Prostate gland (tissue), 2 donors: ENCODE measurements around the gene PIMREG. TPM values are rescaled to one million over a fixed set of nuclear protein-coding genes. Genes with fewer than 3 reads are reported as not detected.

Experiments
- DNase-seq: peaks from one replicate; pipeline ENCODE4 v3.0.0-alpha.2; 2019; ENCODE audit warnings: low spot score
- H3K27ac ChIP-seq, 2 donors: fragments of 200-600 bp; sonication (generic); 2 replicates each; pipeline ENCODE4 v1.5.1; 2017 to 2019
- H3K27me3 ChIP-seq: fragments of 200-600 bp; sonication (generic); replicated peaks from 2 replicates; pipeline ENCODE4 v1.5.1; 2019; ENCODE audit not compliant: insufficient read depth
- H3K36me3 ChIP-seq, 2 donors: fragments of 200-600 bp; sonication (generic); 1 replicate in 1 of 2; 2 replicates in 1 of 2; pipeline versions ENCODE4 v1.5.1 to v1.8.1; 2017 to 2019
- H3K4me1 ChIP-seq: fragments of 200-600 bp; sonication (generic); replicated peaks from 2 replicates; pipeline ENCODE4 v1.5.1; 2019
- H3K4me3 ChIP-seq, 2 donors: fragments of 200-600 bp; sonication (generic); 2 replicates each; pipeline ENCODE4 v1.5.1; 2017 to 2019
- H3K9me3 ChIP-seq: fragments of 200-600 bp; sonication (generic); 2 replicates; pipeline ENCODE4 v1.5.1; 2017
- POLR2A ChIP-seq: fragments of 450-650 bp; IDR thresholded peaks from one replicate; pipeline ENCODE4 v1.6.1; 2016; ENCODE audit warnings: antibody characterized with exemption, mild to moderate bottlenecking
- POLR2AphosphoS5 ChIP-seq: sonication (generic); formaldehyde crosslinking; IDR thresholded peaks from one replicate; pipeline ENCODE4 v1.6.1; 2017; ENCODE audit warnings: antibody characterized with exemption
- whole genome bisulfite sequencing: methylation state at CpG from one replicate; pipeline ENCODE4 v1.1.5; 2018; 5-methylcytosine and 5-hydroxymethylcytosine counted together
- intact Hi-C: fragments of 100-400 bp; cut with DNase I; formaldehyde crosslinking; loops from one replicate; pipeline ENCODE4 v1.14.2; 2022
- total RNA-seq, 2 donors: library from RNA; depleted of rRNA; stranded (reverse); fragments of >200 nt; gene quantifications; one replicate each; pipeline ENCODE4 v1.1.0, GENCODE V29; 2016
- TF ChIP-seq, protein P1 (sequence below), 4 experiments: fragments of 200-600 bp in 2 of 4; fragments of 450-650 bp in 2 of 4; sonication (generic) in 2 of 4; IDR thresholded peaks; 1 replicate in 3 of 4; 2 replicates in 1 of 4; pipeline ENCODE4 v1.5.1; 2016 to 2019; ENCODE audit warnings: antibody characterized with exemption in 4 of 4, mild to moderate bottlenecking in 2 of 4, moderate library complexity in 2 of 4

The PIMREG gene, protein sequence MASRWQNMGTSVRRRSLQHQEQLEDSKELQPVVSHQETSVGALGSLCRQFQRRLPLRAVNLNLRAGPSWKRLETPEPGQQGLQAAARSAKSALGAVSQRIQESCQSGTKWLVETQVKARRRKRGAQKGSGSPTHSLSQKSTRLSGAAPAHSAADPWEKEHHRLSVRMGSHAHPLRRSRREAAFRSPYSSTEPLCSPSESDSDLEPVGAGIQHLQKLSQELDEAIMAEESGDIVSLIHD
- total RNA-seq: 1 to 10 TPM in 1 of 2 donors, under 1 TPM in 1; 0.45 to 4.9 TPM

GRCh38 chr17:6443692-6444570 lies at the start of gene PIMREG:
PIMREG (plus strand) TSS chr17:6444455; CDS start chr17:6445111, 656 bp downstream.
- peak; percentile 92 for DNase-seq
- intact Hi-C loops: no loop called here

GRCh38 chr17:6398955-6399354 lies 45.3 kb upstream of the PIMREG start:
- no peaks in the 10 kb centered on the region for H3K27me3 ChIP-seq
- intact Hi-C loops: no loop called here
- H3K4me3 ChIP-seq: no peak overlapping the region
- no peak for TF ChIP-seq POLR2AphosphoS5
- no peak for TF ChIP-seq POLR2A
- TF ChIP-seq, protein P1, sequence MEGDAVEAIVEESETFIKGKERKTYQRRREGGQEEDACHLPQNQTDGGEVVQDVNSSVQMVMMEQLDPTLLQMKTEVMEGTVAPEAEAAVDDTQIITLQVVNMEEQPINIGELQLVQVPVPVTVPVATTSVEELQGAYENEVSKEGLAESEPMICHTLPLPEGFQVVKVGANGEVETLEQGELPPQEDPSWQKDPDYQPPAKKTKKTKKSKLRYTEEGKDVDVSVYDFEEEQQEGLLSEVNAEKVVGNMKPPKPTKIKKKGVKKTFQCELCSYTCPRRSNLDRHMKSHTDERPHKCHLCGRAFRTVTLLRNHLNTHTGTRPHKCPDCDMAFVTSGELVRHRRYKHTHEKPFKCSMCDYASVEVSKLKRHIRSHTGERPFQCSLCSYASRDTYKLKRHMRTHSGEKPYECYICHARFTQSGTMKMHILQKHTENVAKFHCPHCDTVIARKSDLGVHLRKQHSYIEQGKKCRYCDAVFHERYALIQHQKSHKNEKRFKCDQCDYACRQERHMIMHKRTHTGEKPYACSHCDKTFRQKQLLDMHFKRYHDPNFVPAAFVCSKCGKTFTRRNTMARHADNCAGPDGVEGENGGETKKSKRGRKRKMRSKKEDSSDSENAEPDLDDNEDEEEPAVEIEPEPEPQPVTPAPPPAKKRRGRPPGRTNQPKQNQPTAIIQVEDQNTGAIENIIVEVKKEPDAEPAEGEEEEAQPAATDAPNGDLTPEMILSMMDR (IDR thresholded peaks at IDR 0.05): no peak
- H3K4me1 ChIP-seq: no peaks in the 10 kb centered on the region
- 90% methylated on average over 2 of the region's 2 CpGs for WGBS
- H3K36me3 ChIP-seq: no peaks in the 10 kb centered on the region
- H3K27ac ChIP-seq: no peak overlapping the region
- no peak for DNase-seq
- no peaks in the 10 kb centered on the region for H3K9me3 ChIP-seq

More at GRCh38 chr17:6443692-6444570, at the start of gene PIMREG:
- peak; percentile 21 for TF ChIP-seq POLR2AphosphoS5
- TF ChIP-seq POLR2A: no peak
- no peaks in the 10 kb centered on the region for H3K9me3 ChIP-seq
- H3K36me3 ChIP-seq: no peaks in the 10 kb centered on the region
- H3K27me3 ChIP-seq: no peaks in the 10 kb centered on the region
- peak within 1 kb of the TSS; percentile 43 to 46 for H3K4me3 ChIP-seq
- H3K27ac ChIP-seq: peak within 1 kb of the TSS in 1 of 2 donors; percentile 45
- no peaks in the 10 kb centered on the region for H3K4me1 ChIP-seq
- under 1% methylated on average over 57 of the region's 62 CpGs for WGBS

DNA sequence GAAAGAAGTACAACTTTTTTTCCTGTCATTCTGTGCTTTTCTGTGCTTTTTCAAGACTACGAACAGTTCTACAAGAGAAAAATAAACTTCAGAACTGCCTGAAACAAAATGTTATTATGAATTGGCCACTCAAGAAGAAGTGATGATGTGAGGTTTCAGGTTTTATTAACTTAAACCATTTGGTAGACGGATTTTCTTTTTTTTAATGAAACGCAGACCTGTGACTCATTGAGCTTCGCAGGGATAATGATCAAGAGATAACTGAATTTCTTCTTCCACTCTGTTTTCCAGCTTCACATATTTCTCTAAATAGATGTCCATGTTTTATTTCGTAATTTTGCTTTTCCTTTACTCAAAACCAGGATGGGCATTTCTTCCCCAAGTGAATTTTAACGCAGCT lies 42.0 kb upstream of the PIMREG start:
- Histone ChIP-seq H3K9me3 (no peaks in the 10 kb centered on the region), H3K27ac (no peak overlapping the region), H3K36me3 (no peaks in the 10 kb centered on the region), H3K27me3 (no peaks in the 10 kb centered on the region), H3K4me1 (no peaks in the 10 kb centered on the region), H3K4me3 (no peak overlapping the region)
- WGBS: 44% methylated on average over 6 of the region's 6 CpGs
- TF ChIP-seq, protein P1 (IDR thresholded peaks at IDR 0.05): no peak
- TF ChIP-seq POLR2AphosphoS5 (no peak), POLR2A (no peak)
- intact Hi-C loops: no loop called here
- no peak for DNase-seq

DNA sequence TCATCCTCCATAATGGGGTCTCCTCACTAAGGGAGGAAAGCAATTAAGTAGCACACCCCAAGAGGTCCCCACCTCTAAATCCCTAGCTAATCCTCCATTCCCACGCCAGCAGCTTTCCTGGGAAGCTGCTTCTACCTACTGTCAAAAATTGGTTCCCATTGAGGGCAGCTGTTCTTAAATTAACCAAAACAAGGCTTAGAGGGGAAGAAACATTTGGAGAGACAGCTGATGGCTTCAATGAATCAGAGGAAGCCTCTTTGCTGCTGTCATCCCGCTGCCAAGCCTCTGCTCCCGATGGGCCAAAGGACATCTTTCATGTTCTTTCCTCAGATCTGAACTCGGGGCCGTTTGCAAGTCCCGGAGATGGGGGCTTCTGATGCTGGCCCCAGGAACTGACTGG lies 36.0 kb upstream of the PIMREG start:
- Histone ChIP-seq H3K27ac (no peak overlapping the region), H3K27me3 (no peaks in the 10 kb centered on the region), H3K4me3 (no peak overlapping the region), H3K9me3 (no peaks in the 10 kb centered on the region), H3K36me3 (no peaks in the 10 kb centered on the region), H3K4me1 (no peaks in the 10 kb centered on the region)
- WGBS: 80% methylated on average over 6 of the region's 6 CpGs
- intact Hi-C loops: no loop called here
- DNase-seq: no peak
- no peak for TF ChIP-seq POLR2A
- TF ChIP-seq POLR2AphosphoS5: no peak
- TF ChIP-seq, protein P1 (IDR thresholded peaks at IDR 0.05): no peak

- H3K27me3 ChIP-seq: no peaks in the 10 kb centered on the region
- no peak for DNase-seq
- H3K36me3 ChIP-seq: no peaks in the 10 kb centered on the region
- TF ChIP-seq POLR2AphosphoS5: no peak
- TF ChIP-seq, protein P1 (IDR thresholded peaks at IDR 0.05): no peak
- no peak for TF ChIP-seq POLR2A
- no peak overlapping the region for H3K4me3 ChIP-seq
- no peak overlapping the region for H3K27ac ChIP-seq
- no peaks in the 10 kb centered on the region for H3K4me1 ChIP-seq
- H3K9me3 ChIP-seq: no peaks in the 10 kb centered on the region
- 46% methylated on average over 10 of the region's 10 CpGs for WGBS
- intact Hi-C loops: no loop called here
These were observed 35.5 kb upstream of the PIMREG start for GRCh38 chr17:6408735-6409134.
